Activated CD8-positive, alpha-beta memory T cell treated with anti-CD3 and anti-CD28 coated beads, Interleukin-2, amount 50 U/mL, for 4 hours (primary cell): Measurements from ENCODE around the gene MGAT4C.
"Not testable (repeated sequence)": the region's sequence is repeated elsewhere in the genome, so short reads cannot be mapped to it uniquely, and the experiment has no call there.

Source experiments
- DNase-seq: peaks from one replicate; pipeline ENCODE4 v3.0.0-alpha.2; 2020

Gene MGAT4C

DNA sequence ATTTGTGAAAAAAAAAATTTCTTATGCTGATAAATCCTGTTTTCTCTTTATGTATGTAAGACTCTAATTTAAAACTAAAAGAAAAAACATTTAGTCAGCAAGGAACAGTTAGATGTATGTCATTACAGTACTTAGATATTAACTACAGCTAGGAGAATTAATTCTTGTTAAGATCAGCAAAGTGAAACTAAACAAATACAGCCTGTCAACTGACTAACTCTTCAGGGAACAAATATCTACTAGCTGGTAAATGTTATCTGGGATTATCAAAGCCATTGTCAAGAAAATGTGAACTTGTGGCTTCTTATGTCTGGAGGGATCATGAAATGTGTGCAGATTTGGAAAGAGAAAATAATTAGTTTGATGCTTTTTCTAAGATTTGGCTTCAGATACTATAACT, 27.5 kb downstream of the MGAT4C start:
- DNase-seq = no peak

DNA sequence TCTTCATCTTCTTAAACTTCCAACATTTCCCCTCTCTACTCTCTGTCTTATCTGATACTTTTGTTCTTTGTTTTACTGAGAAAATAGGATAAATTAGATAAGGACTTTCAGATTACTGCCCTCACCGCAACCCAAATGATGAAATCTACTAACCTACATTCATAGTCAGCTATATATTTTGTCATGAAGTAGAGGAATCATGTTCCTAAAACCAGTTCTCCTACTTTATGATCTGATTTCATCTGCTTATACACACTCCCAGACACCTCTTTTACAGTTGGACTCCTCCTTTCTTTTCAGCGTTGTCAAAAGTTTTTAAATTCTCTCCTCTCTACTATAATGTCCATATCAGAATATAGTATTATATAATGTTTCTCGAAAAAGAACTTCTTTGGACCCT, 29.7 kb downstream of the MGAT4C start:
- no peak for DNase-seq

DNA sequence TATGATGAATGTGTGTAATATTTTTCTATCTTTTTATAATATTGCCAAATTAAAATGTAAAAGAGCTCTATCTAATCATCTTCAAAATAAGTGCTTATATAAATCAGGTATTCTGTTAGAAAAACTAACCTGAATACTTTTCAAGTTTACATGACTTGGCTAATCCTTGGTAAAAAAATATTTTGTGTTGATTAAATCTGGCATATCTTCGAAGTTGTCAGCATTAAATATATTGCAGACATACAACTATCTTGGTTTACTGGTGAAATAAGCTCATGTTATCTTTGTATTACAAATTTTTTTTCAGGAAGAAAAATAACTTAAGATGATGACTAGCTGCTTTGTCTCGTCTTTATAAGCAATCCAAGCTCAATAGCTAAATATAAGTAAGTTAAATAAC, 39.6 kb downstream of the MGAT4C start:
- DNase-seq = no peak

DNA sequence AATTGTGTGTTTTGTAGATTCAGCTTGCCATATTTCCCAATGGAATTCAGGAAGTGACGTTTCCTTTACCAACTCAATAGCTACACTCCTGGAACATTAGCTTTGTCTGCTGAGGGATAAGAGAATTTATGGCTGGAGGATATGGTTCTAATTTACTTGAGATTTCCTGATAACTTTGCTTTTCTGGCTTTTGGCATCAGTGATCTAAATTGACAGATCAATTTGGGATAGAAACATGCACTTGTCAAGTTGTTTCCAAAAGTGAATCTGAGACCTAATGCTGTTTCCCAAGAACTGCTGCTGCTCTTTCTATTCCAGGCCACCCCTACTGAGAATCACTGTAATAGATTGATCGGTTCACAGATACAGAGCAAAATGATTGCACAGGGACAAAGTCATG, 43.2 kb downstream of the MGAT4C start:
- no peak for DNase-seq

DNA sequence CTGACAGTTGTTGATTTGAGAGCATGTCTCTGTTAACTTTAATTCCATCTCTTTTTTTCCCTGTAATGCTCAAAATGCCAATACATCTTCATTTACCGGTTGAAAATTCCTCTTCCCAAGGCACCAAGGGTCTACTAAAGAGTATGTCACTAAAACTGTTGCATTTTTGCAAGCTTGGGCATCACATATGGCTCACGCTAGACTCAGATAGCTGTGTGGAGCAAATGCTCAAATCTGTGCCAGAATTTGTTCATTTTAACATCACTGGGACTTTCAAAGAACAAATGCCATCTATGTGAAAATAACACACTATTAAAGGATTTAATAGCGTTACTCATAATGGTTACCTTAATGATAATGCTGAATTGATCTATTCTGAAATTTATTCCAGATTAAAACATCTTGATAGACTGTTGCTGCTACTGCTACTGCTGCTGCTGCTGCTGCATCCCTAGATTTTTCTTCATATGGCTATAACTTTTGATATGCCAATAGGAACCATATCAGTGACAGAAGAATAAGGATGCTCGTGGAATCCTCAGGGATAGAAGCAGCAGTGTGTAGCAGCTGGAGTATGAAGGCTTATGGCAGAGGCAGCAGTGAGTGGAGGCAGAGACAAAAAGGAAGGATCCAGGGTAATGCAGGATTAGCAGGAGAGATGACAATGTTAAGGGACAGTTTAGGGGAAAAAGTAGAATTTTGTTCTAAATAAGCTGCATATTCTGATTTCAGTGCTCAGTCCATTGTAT, 57.3 kb downstream of the MGAT4C start:
- no peak for DNase-seq

DNA sequence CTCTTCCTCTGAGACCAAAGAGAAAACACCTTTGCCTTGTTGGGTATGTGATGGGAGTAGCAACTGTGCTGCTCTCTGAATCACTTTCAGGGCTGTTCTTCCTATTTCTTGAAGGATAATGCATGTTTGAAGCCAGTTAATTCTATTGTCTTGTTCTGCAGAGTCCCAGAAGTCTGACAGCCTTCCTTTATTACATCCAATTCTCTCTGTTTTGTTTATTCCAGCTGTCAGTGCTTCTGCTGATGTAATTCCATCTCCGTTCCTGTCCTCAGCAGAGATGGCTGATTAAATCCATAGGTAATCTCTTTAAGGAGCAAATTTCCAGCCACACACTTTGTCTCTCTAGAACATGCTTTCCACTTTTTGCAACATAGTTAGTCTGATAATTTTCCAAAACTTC, 59.7 kb downstream of the MGAT4C start:
- DNase-seq = no peak

DNA sequence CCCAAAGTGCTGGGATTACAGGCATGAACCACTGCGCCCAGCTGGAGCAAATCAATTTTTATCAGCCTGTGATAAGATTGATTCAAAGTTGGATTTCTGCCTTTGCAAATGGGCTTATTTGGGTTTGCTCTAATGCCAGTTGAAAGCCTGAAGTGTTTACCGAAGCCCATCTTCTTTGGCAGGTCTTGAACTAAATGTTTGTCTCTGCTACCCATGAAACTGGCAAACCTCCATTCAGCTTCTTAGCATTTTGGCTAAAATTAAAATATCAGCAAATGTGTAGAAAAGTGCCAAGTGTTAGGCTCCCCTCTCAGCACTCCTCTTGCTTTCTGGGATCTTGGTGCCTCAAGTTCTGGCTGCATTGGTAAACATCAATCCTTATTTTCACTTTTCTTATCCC, 61.5 kb downstream of the MGAT4C start:
- DNase-seq = no peak

DNA sequence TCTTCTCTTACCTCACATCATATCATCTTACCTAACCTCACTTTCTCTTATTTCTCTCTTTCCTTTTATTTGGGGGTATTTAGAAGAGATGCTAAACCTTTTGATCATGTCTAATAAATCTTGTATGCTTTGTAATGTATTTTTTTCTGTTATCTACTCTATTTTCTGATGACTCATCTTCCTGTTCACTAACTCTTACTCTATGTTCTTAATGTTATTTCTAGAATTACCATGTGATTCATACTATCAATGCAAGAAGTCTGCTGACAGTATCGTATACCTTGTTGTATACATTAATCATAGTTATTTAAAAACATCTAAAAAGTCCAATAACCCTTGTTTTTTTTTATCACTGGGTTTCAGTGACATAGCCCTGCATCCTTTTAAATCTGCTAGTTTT, 62.3 kb downstream of the MGAT4C start:
- no peak for DNase-seq

DNA sequence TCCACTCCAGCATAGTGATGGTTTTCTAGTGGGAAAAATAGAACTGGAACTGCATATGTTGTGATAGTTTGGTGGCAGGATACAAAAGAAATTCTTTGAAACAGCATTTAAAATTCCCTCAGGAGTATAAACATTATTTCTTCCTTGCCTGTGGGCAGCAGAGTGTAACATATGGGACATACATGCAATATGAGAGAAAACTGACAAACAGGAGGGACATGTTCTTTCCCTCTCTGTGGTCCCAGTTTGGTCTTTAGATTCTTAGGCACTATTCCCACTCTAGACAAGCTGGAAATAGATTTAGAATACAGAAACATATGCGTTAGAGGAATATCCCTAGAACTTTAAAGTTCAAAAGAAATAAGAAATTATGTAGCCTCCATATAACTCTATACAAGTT, 68.0 kb downstream of the MGAT4C start:
- no peak for DNase-seq

DNA sequence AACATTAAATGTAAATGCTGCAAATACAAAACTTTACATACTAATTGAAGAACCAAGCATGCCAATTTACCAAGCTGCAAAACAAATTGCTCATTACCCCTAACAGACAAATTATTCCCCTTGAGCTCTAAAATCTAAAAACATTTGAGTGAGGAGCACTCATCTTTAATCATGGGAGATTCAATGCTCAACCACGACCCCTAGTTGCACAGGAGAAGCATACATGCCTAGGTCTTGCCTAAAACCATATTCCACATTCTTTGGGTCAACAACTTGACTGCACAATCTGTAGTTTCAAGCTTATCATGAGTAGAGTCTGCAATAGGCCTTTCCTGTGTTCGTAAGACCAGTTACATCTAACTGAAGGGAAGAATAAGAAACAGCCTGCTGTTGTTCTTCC, 69.7 kb downstream of the MGAT4C start:
- DNase-seq = no peak

DNA sequence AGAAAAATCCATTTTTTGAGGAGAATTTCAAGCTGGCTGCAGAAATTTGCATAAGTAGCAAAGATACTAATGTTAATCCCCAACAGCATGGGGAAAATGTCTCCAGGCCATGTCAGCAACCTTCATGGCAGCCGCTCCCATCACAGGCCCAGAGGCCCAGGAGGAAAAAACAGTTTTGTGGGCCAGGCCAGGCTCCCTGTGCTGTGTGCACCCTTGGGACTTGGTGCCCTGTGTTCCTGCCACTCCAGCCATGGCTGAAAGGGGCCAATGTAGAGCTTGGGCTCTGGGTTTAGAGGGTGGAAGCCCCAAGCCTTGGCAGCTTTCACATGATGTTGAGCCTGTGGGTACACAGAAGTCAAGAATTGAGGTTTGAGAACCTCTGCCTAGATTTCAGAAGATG, 76.3 kb downstream of the MGAT4C start:
- DNase-seq = no peak

DNA sequence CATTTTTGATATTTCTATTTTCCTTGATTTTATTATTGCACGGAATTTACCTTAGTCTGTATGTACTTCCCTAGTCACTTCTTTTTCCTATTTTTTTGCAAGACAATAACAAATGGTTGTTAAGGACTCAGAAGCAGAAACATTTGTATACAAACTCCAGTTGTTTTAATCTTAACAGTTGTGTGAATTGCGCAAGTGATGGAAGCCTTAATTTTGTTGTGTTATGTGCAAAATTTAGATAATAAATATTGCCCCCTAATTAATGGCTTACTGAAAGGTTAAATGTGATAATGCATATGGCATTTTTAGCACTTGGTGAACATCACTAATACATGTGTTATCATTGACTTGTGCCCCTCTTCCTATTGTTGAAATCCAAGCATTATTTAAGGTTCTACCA, 82.0 kb downstream of the MGAT4C start:
- no peak for DNase-seq

DNA sequence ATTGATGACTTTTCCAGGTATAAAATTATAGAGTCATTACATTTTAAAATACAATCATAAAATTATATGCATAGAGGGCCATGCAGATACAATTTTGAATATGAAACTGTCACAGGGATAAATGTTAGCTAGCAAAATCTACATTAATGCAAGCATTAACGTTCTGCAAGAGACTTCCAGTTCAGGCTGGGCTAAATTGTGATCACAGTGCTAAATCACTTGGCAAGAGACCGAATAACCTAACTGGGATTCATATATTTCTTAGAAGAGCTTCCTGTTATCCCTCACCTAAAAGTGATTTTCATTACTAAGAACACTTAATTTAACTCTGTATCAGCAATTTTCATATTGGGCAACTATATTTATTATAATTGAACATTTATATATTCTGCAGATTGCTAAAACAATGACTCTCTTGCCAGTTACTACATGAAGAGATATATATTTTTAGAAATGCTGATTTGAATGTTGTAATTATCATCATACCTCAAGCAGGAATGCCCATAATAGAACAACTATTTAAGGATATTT, 83.2 kb downstream of the MGAT4C start:
- no peak for DNase-seq

DNA sequence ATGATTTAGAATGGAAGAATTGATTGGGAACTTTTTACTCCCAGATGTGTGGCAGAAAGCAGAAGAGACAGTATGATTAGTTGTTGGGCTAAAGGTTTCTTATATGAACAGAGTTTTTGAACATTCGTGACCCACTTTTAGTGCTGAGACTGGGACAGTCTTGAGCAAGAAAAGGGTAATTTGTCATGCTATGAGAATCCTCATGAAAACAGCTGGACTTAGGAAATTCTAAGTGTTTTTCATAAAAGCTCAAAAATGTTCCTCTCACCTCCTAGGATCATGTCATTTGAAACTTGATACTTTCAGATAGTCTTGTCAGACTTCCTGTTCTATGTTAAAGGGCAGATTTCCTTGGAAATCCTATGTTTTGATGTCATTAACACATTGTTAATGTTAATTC, 86.1 kb downstream of the MGAT4C start:
- DNase-seq = no peak

DNA sequence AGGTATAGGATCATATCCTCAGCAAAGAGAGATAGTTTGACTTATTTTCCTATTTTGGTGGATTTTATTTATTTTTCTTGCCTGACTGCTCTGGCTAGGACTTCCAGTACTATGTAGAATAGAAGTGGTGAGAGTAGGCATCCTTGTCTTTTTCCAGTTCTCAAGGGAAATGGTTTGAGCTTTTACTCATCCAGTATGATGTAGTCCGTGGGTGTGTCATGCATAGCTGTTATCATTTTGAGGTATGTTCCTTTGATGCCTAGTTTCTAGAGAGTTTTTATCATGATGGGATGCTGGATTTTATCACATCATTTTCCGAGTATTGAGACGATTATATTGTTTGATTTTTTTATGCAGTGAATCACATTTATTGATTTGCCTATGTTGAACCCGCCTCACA, 97.2 kb downstream of the MGAT4C start:
- DNase-seq = no peak

DNA sequence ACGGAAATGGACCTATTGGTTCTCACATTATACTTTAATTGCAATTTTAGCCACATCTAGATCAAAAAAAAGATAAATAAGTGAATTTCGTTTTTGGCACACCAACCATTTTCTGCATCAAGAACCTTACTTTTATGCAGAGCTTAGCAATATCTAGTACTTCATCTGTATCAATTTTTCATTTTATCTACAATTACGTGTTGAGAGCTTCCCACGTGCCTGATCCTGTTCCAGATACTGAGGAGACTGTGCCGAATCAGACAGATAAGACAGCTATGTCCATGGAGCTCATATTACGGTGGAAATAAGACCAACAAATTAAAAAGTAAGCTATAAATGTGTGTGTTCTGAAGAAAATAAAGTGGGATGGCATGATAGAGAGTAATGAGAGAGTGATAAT, 101.6 kb downstream of the MGAT4C start:
- no peak for DNase-seq

DNA sequence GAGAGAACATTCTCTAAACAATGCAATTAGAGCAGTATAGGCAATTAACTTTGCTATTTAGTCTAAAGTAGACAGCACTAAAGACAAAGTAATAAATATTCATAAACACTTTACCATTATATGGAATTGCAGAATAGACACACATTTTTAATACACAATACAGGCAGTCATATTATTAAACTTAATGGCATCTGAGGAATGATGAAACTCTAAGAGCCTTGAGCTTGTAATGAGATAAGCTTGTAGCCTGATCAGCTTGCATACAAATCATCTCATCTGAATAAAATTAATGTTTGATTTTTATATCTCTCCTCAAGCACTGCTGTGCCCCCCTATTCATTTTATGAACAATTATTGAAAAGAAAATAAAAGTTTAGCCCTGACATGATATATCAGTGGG, 107.6 kb downstream of the MGAT4C start:
- no peak for DNase-seq

DNA sequence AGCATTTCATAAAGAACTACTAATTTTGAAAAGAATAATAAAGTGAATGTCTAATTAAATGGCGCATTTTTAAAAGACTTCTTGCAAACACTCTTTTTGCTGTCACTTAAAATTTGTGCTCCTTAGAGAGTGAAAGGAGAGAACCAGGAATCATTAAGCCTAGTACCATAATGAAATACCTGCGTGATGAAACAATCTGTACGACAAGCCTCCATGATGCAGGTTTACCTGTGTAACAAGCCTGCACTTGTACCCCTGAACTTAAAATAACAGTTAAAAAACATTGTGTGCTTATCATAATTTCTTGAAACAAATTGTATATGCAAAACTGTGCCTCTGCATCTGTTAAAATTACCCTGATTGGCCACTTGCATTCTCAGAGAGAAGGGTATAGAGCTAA, 108.1 kb downstream of the MGAT4C start:
- no peak for DNase-seq

DNA sequence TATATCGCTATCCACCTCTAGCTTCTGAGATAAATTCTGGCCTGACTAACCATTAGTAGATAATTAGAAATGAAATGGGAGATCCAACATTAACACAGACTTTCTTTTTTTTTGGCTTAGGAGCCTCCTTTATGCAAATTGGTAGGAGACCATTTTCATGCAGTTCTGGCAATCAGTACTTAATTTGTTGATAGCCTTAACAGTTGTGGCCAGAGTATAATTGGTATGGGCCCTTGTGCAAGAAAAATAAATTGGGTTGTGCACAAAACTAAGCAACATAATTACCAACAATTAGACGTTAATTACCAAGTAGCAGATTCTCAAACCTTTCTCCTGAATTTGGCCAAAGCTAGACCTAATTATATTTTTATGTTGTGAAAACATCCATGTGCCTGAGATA, 111.0 kb downstream of the MGAT4C start:
- DNase-seq = no peak

DNA sequence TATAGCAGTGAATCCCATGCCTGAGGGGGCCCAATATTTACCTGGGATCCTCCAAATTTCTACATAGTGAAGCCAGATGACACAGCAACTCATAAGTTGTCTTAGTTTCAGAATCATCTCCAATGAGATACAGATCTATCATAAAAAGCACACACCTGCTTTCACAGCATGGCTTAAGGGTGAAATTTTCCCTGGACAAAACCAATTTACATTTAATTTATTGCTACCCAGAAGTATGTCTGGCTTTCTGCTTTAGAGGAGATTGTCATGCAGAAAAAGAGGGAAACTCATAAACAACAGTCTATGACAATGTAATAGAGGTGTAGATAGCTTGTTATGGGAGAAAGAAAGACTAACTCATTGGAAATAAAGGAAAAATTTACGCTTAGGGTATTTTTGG, 113.0 kb downstream of the MGAT4C start:
- no peak for DNase-seq

DNA sequence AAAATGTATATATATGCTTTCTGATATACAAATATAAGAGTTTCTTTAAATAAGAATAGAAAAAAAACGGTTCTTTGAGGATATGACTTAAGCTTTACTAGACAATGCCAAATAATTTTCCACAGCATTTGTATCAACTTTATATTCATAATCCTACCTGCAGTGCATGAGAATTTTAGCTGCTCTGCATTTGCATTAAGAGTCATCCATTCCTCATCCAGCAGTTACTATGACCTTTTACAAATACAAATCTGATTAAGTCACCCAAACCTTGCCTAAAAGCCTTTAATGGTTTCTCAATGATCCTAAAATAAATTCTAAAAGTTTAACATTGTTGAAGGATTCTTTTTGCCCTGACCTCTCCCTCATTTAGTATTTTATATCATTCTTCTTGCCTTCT, 116.5 kb downstream of the MGAT4C start:
- no peak for DNase-seq

DNA sequence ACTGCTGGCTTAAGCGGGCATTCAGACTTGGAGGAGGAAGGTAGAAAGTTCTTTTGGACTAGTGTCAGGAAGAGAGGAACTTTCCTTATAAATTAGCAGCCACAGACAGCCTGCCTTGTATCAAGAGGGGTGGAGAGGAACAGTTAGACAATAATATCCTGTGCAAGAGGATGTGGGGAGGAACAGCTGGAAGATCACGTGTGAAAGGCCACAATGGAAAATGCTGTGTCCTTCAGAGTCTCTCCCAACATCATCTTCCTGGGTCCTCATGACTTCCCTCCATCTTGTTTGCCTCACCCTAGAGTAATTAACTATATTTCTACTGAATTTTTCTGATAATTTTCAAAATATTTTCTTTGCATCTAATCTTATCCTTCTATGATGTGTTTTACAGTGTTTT, 117.4 kb downstream of the MGAT4C start:
- DNase-seq = no peak

DNA sequence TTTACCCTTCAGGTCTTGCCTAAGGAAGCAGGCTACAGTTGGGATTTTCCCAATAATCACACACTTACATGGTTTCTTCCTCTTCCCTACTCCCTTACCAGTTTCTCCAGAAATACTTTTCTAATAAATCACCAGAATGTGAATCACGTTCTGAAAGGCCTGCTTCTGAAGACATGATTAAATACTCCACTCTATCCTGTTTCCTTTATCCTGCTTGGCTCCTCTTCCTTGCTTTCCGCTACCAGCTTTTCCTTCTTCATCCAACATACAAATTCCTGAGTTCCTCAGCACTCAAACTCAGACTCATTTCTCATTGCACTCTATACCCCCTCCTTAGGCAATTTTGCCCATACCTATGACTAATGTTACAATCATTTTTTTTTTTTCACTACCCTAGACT, 118.3 kb downstream of the MGAT4C start:
- no peak for DNase-seq

DNA sequence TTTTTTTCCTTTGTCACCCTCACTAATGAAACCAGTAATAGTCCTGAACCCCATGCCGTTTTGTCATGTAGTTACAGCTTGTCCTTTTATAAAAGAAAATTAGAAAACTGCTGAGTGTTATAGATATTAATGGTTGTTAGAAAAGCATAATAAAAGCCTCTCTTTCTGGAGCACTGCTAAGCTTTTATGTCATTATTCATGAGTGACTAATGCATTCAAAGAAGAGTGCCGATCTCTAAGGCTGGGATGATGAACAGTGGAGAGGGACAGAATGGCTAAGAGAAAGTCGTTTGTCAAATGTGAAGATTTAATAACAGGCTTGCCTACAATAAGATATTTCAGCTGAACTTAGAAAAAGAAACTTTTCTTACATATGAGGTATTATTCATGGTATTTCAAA, 121.6 kb downstream of the MGAT4C start:
- DNase-seq = no peak

DNA sequence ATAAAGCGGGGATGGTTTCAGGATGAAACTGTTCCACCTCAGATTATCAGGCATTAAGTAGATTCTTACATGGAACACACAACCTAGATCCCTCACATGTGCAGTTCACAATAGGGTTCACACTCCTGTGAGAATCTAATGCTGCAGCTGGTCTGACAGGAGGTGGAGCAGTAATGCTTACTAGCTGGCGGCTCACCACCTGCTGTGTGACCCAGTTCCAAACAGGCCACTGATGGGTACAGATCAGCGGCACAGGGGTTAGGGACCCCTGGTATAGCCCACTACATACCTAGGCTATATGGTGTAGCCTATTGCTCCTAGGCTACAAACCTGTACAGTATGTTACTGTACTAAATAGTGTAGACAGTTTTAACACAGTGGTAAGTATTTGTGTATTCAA, 129.3 kb downstream of the MGAT4C start:
- not testable (repeated sequence) for DNase-seq
